HG03039 (cell line): ENCODE results near the gene ABCD1.
"Not testable (repeated sequence)": the region's sequence is repeated elsewhere in the genome, so short reads cannot be mapped to it uniquely, and the experiment has no call there.

Source experiments
- ATAC-seq: cut with Tn5 transposase; IDR thresholded peaks from one replicate; pipeline ENCODE4 v1.9.1; 2021; ENCODE audit warnings: mild to moderate bottlenecking, moderate library complexity; ENCODE audit not compliant: unreplicated experiment

ABCD1 gene

DNA sequence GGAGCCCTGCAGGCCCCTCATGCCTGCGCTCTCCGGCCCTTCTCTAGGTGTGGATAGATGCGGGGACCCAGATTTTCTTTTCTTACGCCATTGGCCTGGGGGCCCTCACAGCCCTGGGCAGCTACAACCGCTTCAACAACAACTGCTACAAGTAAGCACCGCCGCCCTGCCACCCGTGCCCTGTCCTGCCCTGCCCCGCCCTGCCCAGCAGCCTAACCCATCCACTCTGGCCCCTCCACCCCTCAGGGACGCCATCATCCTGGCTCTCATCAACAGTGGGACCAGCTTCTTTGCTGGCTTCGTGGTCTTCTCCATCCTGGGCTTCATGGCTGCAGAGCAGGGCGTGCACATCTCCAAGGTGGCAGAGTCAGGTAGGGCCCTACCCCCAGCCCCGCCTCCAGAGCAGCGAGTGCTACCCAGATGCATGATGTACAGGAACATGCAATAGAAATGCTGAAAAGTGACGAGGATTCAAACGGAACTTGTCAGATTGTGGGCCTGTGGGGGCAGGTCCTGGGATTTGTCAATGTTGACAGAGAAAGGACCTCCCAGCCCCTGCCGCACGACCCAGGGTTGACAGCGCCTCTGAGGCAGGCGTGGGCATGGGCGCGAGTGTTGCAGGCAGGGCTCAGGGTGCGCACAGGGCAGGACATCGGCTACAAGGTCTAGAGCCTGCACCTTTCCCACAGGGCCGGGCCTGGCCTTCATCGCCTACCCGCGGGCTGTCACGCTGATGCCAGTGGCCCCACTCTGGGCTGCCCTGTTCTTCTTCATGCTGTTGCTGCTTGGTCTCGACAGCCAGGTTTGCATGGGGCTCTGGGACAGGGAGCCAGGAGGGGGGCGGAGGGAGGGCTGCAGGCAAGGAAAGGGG is 31.2 kb upstream of the ABCD1 start:
- ATAC-seq, result no peak

DNA sequence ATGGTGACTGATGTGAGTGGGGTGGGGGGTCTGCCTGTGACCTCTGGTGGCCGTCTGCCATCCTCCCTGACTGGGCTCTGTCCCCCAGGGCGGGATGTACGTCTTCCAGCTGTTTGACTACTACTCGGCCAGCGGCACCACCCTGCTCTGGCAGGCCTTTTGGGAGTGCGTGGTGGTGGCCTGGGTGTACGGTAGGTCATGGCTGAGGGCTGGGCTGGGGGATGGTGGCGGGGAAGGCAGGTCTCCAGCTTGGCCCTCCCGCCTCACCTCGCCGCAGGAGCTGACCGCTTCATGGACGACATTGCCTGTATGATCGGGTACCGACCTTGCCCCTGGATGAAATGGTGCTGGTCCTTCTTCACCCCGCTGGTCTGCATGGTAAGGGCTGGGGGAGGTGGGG is 30.4 kb upstream of the ABCD1 start:
- not testable (repeated sequence) for ATAC-seq

DNA sequence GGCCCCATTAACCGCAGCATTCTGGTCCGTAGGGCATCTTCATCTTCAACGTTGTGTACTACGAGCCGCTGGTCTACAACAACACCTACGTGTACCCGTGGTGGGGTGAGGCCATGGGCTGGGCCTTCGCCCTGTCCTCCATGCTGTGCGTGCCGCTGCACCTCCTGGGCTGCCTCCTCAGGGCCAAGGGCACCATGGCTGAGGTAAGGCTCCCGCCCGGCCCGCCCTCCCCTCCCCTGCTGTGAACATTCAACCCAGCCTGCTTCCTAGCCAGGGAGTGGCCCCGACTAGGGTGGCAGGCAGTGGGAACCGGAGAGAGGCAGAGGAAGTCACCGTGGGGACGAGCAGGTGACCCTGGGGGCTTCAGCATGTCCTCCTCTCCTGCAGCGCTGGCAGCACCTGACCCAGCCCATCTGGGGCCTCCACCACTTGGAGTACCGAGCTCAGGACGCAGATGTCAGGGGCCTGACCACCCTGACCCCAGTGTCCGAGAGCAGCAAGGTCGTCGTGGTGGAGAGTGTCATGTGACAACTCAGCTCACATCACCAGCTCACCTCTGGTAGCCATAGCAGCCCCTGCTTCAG is 29.9 kb upstream of the ABCD1 start:
- ATAC-seq, result no peak

DNA sequence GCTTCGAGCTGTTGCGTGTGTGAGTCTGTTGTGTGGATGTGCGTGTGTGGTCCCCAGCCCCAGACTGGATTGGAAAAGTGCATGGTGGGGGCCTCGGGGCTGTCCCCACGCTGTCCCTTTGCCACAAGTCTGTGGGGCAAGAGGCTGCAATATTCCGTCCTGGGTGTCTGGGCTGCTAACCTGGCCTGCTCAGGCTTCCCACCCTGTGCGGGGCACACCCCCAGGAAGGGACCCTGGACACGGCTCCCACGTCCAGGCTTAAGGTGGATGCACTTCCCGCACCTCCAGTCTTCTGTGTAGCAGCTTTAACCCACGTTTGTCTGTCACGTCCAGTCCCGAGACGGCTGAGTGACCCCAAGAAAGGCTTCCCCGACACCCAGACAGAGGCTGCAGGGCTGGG is 28.6 kb upstream of the ABCD1 start:
- no peak for ATAC-seq

DNA sequence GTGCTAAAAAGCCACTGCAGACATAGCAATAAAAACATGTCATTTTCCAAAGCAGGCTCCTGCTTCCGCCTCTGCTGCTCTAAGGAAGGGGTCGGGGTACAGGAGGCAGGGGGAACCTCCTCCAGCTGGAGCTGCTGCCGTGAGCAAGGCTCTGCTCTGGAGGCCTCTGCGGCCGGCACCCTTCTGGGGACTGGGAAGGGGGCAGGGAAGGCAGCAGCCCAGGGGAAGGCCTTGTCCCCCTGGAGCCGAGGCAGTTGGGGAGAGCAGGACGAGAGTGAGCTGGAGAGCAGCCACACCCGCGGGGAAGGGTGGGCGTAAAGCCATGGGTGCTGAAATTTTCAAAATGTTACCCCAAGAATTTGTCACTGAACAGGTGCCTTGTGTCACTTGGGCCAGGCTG is 28.1 kb upstream of the ABCD1 start:
- not testable (repeated sequence) for ATAC-seq

DNA sequence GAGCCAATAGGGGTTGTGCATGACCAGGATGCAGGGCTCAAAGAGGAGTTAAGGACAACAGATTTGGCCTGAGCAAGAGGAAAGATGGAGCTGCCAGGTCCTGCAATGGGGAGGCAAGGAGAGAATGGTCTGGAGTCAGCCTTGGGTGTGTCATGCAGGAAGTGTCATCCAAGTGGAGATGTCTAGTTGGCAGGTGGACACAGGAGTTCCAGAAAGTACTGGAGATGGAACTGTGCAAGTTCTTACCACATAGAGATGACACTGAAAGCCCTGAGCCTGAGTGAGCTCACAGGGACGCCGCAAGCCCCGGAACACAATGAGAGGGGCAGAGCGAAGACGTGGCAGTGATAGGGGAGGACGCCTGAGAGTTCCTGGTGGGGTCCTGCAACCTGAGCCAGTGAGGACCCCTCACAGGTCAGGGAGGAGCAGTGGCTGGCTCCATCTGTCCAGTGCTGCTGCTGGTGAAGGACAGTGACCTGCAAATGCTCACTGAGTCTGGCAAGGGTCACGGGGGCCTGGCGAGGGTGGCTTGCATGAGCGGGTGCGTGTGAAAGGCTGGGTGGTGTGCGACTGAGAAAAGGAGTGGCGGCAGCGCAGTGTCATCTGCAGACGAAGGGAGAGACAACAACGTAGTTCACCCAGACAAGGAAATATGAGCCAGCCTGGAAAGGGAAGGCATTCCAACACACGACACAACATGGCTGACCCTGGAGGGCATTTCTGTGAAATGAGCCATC is 27.5 kb upstream of the ABCD1 start:
- not testable (repeated sequence) for ATAC-seq

DNA sequence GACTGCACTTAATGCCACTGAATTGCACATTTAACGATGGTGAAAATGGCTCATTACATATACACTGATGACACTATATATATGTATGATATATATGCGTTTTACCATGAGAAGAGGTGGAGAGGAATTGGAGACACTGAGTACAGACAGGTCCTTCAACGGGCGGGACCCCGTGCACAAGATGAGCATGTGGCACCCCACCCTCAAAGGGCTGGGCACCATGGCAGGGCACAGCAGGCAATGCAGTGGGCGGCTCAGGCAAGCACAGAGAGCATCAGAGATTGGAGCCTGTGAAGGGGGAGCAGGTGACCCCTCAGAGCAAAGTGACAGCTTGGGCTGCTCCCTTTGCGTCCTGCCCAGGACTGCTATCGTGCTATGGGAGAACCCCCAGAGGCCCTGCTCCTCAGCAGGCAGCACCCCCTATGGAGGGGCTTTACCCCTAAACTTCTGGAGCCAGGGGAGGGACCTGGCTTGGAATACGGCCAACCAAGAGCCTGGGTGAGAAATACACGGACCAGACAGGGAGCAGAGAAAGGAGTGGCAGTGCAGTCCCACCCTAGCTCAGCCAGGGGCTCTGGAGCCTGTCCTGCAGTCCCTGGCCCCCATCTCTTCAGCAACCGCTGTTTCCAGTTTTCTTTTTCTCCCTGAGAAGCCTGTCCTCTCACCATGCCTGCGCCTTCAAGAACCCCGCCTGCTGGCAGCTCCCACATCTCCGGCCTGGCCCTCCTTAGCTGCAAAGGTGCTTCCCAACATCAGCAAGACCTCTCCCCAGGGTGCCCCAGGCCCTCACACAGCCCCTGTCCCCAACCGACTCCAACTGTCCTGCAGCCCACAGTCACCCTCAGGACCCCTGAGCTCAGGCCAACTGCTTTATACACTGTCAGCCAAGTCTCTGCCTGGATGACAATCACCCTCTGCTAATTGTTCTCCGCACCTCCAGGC is 26.5 kb upstream of the ABCD1 start:
- no peak for ATAC-seq

DNA sequence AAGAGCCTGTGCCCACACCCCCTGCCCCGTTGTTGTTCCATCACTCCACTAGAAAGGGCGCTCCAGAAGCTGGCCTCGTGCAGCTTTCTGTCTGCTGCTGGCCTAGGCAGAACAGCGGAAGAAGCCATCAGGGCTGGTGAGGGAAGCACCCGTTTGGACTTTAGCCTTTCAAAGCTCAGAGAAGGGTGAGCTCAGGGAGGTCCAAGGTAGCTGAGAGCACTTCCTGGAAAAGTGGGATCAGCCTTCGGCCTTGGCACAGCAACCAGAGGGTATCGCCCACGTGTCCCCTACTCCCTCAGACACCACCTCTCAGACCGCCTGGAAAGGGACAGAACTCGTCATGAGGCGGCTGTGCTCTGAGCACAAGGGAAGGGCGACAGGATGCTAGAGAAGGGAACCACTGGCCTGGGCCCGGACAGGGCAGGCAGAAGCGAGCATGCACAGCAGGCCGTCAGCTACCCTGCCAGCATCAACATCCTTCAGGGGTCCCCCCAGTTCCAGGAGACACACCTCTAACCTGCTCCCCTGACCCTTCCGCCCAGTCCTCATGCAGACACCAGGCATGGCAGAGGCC is 25.4 kb upstream of the ABCD1 start:
- not testable (repeated sequence) for ATAC-seq

DNA sequence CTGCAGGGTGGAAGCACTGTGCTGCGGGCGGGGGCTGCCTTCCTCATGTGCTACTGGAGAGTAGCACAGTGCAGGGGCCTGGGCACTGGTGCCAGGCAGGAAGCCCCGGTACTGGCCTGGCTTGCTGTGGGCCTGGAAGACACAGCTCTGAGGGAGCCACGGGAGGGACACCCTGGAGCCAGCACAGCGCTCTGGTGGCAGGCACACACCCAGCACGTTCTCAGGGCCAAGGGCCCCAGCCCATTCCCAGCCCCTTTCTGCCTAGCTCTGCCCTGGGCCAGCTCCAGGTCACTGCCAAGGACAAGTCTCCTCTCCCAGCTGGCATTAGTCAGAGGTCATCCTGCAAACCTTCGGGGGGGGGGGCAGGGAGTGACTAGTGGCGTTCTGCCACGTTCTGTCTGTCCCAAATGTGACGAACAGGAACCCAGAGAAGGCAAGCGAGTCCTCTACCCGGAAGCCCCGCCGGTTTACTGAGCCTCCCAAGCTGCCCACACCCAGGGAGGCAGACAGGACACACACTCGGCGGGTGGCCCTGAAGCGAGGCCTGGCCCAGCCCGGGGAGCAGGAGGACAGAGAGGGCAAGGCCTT is 24.8 kb upstream of the ABCD1 start:
- not testable (repeated sequence) for ATAC-seq

DNA sequence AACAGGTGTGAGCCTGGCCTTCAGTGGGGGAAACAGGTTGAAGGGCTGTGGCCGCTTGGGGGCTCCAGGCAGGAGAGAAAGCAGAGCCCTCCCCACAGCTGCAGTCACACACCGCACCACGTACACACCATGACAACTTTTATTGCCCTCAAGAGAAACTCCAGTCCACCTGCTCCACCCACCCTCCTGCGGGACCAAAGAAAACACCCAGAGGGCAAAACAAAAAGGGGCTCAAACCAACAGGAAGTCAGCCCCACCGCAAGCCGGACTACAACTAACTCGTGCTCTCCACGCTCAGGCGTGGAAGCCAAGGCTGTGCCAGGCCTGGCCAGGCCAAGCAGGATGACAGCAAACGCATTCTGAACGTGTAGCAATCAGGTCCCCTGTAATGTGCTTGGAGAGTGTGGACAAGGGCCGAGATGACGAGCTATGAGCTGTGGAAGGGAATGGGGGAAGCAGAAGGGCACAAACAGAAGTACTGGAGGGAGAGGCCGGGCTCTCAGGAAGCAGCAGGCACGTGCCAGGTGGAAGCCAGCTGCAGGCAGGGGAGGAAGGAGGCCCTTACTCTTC is 24.2 kb upstream of the ABCD1 start:
- ATAC-seq, result no peak

DNA sequence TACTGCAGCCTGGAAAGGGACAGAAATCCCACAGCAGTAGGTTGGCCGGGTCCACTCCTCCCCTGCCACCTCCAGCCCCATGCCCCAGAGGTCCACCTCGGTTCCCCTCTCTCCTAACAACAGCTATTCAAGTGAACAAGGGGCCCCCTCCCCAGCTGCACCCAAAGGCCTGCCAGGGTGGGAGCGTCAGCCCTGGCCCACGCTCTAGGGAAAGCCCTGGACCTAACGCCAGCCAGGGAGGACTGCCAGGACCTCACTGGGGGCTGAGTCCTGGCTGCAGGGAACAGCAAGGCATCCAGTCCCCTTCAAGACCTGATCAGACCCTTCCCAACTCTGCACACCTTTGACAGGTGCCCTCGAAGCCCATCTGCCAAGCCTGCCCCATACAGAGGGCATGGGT is 23.7 kb upstream of the ABCD1 start:
- ATAC-seq, result no peak

DNA sequence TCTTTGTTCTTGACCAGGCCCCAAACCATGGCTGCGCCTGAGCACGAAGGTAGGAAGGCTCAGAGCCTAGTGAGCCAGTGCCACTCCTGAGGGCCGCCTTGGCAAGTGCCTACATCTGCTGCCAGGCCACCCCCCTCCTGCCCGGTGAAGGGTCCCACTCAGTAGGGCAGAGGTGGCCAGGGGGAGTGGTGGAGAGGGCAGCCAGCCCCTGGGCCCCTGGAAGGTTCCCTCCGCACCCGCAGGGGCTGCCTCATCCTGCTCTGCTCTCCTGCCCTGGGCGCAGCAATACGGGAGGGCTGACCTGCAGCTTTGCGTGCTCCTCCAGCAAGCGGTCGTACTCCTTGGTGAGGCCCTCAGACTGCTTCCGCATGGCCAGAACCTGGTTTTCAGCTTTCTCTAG is 22.9 kb upstream of the ABCD1 start:
- no peak for ATAC-seq

DNA sequence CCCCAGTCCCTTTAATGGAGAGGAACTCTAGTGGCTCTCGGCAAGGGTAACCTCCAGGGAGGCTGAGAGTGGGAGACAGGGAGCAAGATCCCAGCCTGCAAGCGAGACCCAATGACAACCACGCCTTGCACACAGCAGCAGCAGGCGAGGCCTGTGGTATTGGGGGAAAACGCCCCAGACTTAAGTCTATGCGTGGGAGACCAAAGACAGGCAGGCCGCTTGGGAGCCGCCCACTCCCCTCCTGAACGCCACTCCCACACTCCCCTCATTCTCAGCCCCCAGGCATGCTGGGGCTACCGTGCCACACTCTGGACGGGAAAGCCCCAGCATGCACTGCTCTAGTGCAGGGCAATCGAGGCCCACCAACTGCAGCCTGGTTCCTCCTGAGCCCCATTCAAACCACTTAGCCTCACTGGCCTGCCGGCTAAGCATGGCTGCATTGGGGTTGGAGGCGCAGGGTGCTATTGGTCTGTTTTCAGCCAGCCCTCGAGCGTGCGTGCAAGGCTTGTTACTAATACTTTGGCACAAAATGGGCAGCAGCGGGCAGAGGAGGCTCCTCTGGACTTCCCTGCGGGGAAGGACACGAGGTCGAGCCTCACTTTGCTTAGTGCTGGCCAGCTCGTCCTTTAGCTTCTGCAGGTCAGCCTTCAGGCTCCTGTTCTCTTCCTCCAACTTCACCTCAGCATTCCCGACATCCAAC is 22.2 kb upstream of the ABCD1 start:
- no peak for ATAC-seq

DNA sequence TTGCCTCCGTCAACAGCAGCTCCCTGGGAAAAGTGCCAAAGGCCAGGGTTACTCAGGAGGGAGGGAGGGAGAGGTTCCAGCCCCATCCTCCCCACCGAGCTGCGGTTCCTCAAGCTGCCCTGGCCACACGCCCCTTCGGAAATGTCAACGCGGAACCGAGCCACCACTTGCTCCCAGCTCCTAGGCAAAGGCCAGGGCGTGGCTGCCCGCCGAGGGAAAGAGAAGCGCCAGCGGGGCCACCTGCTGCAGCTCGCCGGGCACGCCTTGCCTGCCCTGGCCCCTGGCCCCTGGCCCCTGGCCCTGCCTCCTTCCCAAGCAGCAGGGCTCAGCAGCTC is 21.7 kb upstream of the ABCD1 start:
- no peak for ATAC-seq

DNA sequence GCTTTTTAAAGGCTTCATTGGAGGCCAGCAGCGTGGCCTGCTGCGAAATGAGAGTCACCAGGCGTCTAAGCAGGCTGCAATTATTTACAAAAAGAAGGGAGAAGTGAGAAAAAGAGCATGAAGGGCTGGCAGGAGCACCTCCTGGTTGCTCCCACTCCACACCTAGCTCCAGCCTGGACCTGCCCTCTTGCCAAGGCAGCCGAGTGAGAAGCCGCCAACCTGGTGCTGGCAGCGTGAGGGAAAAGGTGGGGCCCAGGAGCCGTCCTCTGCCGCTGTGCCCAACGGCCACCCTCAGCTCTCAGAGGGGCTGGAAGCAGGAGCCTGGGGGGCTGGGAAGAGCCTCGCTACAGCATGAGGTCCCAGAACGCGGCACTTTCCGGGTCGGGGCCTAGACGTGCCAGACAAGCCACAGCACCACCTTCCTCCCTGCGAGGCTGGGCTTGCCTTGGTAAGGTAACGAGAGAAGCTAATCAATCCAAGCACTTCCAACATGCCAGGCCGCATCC is 20.6 kb upstream of the ABCD1 start:
- ATAC-seq, result no peak

DNA sequence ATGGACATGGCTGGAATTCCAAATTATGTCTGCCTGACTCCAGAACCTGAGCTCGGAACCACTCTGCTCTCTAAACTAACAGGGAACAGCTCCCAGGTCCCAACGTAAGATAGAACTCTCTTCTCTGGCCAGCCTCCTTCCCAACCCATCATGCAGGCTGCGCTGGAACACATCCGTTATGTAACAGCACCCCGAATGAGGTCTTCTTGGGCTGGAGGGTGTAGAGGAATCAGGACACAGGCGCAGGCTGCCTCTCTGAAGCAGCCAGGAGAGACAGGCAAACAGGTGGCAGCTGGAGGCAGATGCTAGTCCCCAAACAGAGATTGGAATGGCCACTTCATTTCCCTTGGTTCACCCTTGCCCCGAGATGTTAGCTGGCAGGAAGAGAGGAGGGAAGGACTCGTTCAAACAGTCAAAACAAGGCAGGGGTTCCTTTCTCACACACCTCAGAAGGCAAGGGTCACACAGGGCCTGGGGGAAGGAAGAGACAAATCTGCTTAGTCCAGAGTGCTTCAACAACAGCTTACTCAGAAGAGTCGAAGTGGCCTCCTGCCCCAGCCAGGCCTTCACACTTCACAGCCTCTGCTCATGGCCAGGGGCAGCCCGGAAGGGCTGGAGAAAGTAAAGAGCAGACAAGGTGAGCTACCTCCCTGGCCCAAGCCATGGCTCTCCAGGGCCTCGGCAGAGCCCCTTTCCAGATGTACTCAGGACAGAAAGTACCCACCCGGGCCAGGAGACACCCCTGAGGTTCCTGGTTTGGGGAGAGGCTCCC is 19.8 kb upstream of the ABCD1 start:
- not testable (repeated sequence) for ATAC-seq

DNA sequence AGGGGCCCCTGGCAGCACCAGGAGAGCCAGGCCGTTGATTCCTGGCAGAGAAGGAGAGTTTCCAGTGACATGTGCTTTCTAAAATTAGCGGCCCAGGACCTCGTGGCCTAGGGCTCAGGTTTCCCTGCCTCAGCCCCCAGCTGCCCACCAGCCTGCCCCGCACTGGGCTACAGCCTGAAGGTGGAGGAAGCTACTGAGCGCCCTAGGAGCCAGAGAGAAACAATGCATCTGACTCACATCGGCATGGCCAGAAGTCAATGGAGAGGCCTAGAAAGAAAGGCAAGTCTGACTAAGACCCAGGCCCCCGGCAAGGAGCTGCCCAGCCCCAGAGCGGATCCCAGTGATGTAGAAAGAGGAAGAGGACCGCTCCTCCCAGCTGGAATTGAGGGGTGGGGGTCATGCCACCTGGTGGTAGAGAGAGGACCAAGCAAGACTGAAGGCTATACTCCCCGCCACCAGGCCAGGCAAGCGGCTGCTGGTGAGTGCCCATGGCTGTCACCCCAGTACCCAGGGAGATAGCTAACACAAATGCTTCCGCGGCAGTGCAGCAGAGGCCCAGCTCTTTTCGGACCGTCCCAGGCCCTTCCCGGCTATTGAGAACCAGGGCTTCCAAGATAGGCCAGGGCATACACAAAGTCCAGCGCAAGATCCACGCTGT is 19.1 kb upstream of the ABCD1 start:
- not testable (repeated sequence) for ATAC-seq

DNA sequence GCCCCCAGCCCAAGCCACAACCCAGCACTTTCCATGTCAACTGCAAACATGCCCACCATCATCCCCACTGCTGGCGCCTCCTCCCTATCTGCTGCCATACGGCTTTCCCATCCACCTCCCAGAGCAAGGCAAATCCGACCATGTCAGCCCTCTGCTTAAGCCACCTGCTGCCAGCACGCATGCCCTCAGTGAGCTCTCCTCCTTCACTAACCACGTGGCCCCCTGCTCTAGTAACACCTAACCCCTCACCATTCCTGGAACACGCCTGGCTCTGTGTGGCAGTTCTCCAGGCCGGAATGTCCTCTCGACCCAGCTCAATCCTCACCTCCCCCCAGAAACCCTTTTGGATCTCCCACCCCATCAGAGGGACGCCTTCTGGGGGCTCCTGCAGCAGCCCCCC is 17.9 kb upstream of the ABCD1 start:
- ATAC-seq, result no peak
